ENCODE results near the gene UNC5C. TPM values are rescaled to one million over a fixed set of nuclear protein-coding genes. Genes with fewer than 3 reads are reported as not detected.

Gene UNC5C
- polyA plus RNA-seq, 1 of the 3 experiments (the other 2 are of a cell fraction), result 3.3 TPM

GRCh38 chr4:95388911-95389310 lies 159.9 kb downstream of the UNC5C start:
- TF ChIP-seq MEF2A (IDR thresholded peaks at IDR 0.05; ENCODE audit: borderline replicate concordance, low read depth) (no peak), TAF1 (IDR thresholded peaks at IDR 0.05; ENCODE audit: borderline replicate concordance, low read depth, low read length) (no peak)
- Histone ChIP-seq H3K4me3 (ENCODE audit: low read depth in 2 of 2, low read length in 1 of 2) (no peak overlapping the region), H2AFZ (ENCODE audit: low read depth) (no peak overlapping the region), H4K20me1 (ENCODE audit: insufficient read depth) (no peaks in the 10 kb centered on the region), H3K27ac (ENCODE audit: low read depth in 2 of 2, low read length in 1 of 2) (peak overlapping the region in 1 of 2 experiments; percentile 34; a peak in 2 of 4 replicates), H3K9me3 (no peaks in the 10 kb centered on the region), H3F3A (replicated peaks; ENCODE audit: insufficient read depth) (no peaks in the 10 kb centered on the region), H3K4me1 (ENCODE audit: control insufficient read depth in 1 of 2, insufficient read depth in 2 of 2, low read depth in 1 of 2, low read length in 1 of 2) (peaks cover 0 to 4% of the 10 kb centered on the region in 2 experiments; a peak in 2 of 4 replicates), H3K79me2 (ENCODE audit: insufficient read depth) (no peaks in the 10 kb centered on the region), H3K36me3 (replicated peaks in 1 of 2; ENCODE audit: control insufficient read depth in 1 of 2, insufficient read depth in 2 of 2, low read length in 1 of 2) (no peaks in the 10 kb centered on the region), H3K27me3 (ENCODE audit: insufficient read depth) (no peaks in the 10 kb centered on the region), H3K9me2 (no peaks in the 10 kb centered on the region; the same call in 1 of the 2 replicates), H3K4me2 (no peak overlapping the region), H3K9ac (no peak overlapping the region)
- CTCF ChIA-PET, result interaction anchor here (0.7 kb wide), 1 partner anchor 11 kb away, joined by 3 read pairs; no protein-coding TSS in a partner anchor
- DNase-seq, result no peak
- POLR2A ChIA-PET, result no interaction called here

- no peaks in the 10 kb centered on the region for H3K9me2 ChIP-seq
- H3K36me3 ChIP-seq (replicated peaks in 1 of 2; ENCODE audit: control insufficient read depth in 1 of 2, insufficient read depth in 2 of 2, low read length in 1 of 2), result no peaks in the 10 kb centered on the region
- no peak for DNase-seq
- no peak overlapping the region for H2AFZ ChIP-seq (ENCODE audit: low read depth)
- no peak overlapping the region for H3K4me2 ChIP-seq
- no peaks in the 10 kb centered on the region for H3K79me2 ChIP-seq (ENCODE audit: insufficient read depth)
- H3K9me3 ChIP-seq, result no peaks in the 10 kb centered on the region
- H3K27me3 ChIP-seq (ENCODE audit: insufficient read depth), result no peaks in the 10 kb centered on the region
- no peak overlapping the region for H3K27ac ChIP-seq (ENCODE audit: low read depth in 2 of 2, low read length in 1 of 2)
- 96% methylated on average over 1 of the region's 1 CpG for WGBS (ENCODE audit: low lambda C conversion rate)
- H4K20me1 ChIP-seq (ENCODE audit: insufficient read depth), result no peaks in the 10 kb centered on the region
- no peaks in the 10 kb centered on the region for H3F3A ChIP-seq (replicated peaks; ENCODE audit: insufficient read depth)
- ChIA-PET CTCF (no interaction called here), POLR2A (no interaction called here)
- no peak overlapping the region for H3K9ac ChIP-seq
- no peak overlapping the region for H3K4me3 ChIP-seq (ENCODE audit: low read depth in 2 of 2, low read length in 1 of 2)
- H3K4me1 ChIP-seq (ENCODE audit: control insufficient read depth in 1 of 2, insufficient read depth in 2 of 2, low read depth in 1 of 2, low read length in 1 of 2), result peaks cover 0 to 4% of the 10 kb centered on the region in 2 experiments; a peak in 2 of 4 replicates
- TF ChIP-seq YY1 (IDR thresholded peaks at IDR 0.05; ENCODE audit: low read depth) (no peak), REST (IDR thresholded peaks at IDR 0.05; ENCODE audit: low read depth, low read length) (no peak), MXI1 (IDR thresholded peaks at IDR 0.05; ENCODE audit: low read depth, low read length) (no peak), USF1 (IDR thresholded peaks at IDR 0.05; ENCODE audit: borderline replicate concordance, low read depth) (no peak)
Observed at GRCh38 chr4:95387719-95388118, 161.1 kb downstream of the UNC5C start.

- H3K4me2 ChIP-seq, result no peak overlapping the region
- no peak overlapping the region for H3K4me3 ChIP-seq (ENCODE audit: low read depth in 2 of 2, low read length in 1 of 2)
- no peaks in the 10 kb centered on the region for H3K79me2 ChIP-seq (ENCODE audit: insufficient read depth)
- no peak overlapping the region for H2AFZ ChIP-seq (ENCODE audit: low read depth)
- no peaks in the 10 kb centered on the region for H4K20me1 ChIP-seq (ENCODE audit: insufficient read depth)
- no peaks in the 10 kb centered on the region for H3K9me3 ChIP-seq
- peaks cover 0 to 5% of the 10 kb centered on the region in 2 experiments for H3K36me3 ChIP-seq (replicated peaks in 1 of 2; ENCODE audit: control insufficient read depth in 1 of 2, insufficient read depth in 2 of 2, low read length in 1 of 2)
- no peaks in the 10 kb centered on the region for H3K9me2 ChIP-seq
- H3K9ac ChIP-seq, result no peak overlapping the region
- 89% methylated on average over 3 of the region's 3 CpGs for WGBS (ENCODE audit: low lambda C conversion rate)
- peaks cover 0 to 4% of the 10 kb centered on the region in 2 experiments; a peak in 2 of 4 replicates for H3K4me1 ChIP-seq (ENCODE audit: control insufficient read depth in 1 of 2, insufficient read depth in 2 of 2, low read depth in 1 of 2, low read length in 1 of 2)
- no peaks in the 10 kb centered on the region for H3F3A ChIP-seq (replicated peaks; ENCODE audit: insufficient read depth)
- no peaks in the 10 kb centered on the region for H3K27me3 ChIP-seq (ENCODE audit: insufficient read depth)
- CTCF ChIA-PET, result no interaction called here
- POLR2A ChIA-PET, result no interaction called here
- H3K27ac ChIP-seq (ENCODE audit: low read depth in 2 of 2, low read length in 1 of 2), result peak overlapping the region in 1 of 2 experiments; percentile 36; a peak in 1 of 4 replicates
- TF ChIP-seq REST (IDR thresholded peaks at IDR 0.05; ENCODE audit: low read depth, low read length) (no peak), CHD2 (IDR thresholded peaks at IDR 0.05; ENCODE audit: low read length, partially characterized antibody) (no peak), USF2 (IDR thresholded peaks at IDR 0.05; ENCODE audit: borderline replicate concordance, low read depth, low read length) (no peak)
- no peak for DNase-seq
Observed at GRCh38 chr4:95386410-95386809, 162.4 kb downstream of the UNC5C start.
